HepG2 (cell line): ENCODE data around the gene VGLL4. TPM values are rescaled to one million over a fixed set of nuclear protein-coding genes. Genes with fewer than 3 reads are reported as not detected.

Source experiments
- CBX1 ChIP-seq: IDR thresholded peaks from one replicate; pipeline ENCODE4 v1.6.1; 2016; ENCODE audit warnings: antibody characterized with exemption, low read depth
- ELF1 ChIP-seq: sonication (generic); formaldehyde crosslinking; IDR thresholded peaks from 2 replicates; pipeline ENCODE4 v1.4.0; 2020; ENCODE audit warnings: missing genetic modification reagents
- JUN ChIP-seq: sonication (generic); formaldehyde crosslinking; IDR thresholded peaks from 2 replicates; pipeline ENCODE4 v1.4.0; 2020; ENCODE audit warnings: mild to moderate bottlenecking, missing genetic modification reagents
- NR2F2 ChIP-seq: IDR thresholded peaks from 2 replicates; pipeline ENCODE4 v1.6.1; 2012; ENCODE audit warnings: low read depth, inconsistent platforms, borderline replicate concordance
- REL ChIP-seq: sonication (generic); formaldehyde crosslinking; conservative IDR thresholded peaks from 2 replicates; pipeline ENCODE4 v1.8.0; 2022; ENCODE audit warnings: mild to moderate bottlenecking, missing genetic modification reagents, moderate library complexity
- SIN3B ChIP-seq: fragments of 150-350 bp; IDR thresholded peaks from 2 replicates; pipeline ENCODE4 v1.6.1; 2014; ENCODE audit warnings: low read length
- SMAD9 ChIP-seq: sonication (generic); formaldehyde crosslinking; IDR thresholded peaks from 2 replicates; pipeline ENCODE4 v1.5.1; 2020; ENCODE audit warnings: mild to moderate bottlenecking, missing genetic modification reagents
- ZNF232 ChIP-seq: sonication (generic); formaldehyde crosslinking; IDR thresholded peaks from 2 replicates; pipeline ENCODE4 v1.4.0; 2020; ENCODE audit warnings: missing genetic modification reagents, borderline replicate concordance
- ZNF263 ChIP-seq: sonication (generic); formaldehyde crosslinking; IDR thresholded peaks from 2 replicates; pipeline ENCODE4 v1.4.0; 2020; ENCODE audit warnings: missing genetic modification reagents
- ZNF543 ChIP-seq: sonication (generic); formaldehyde crosslinking; IDR thresholded peaks from 2 replicates; pipeline ENCODE4 v1.4.0; 2020; ENCODE audit warnings: mild to moderate bottlenecking, missing genetic modification reagents
- ZNF564 ChIP-seq: sonication (generic); formaldehyde crosslinking; IDR thresholded peaks from 2 replicates; pipeline ENCODE4 v1.8.1; 2023; ENCODE audit warnings: mild to moderate bottlenecking, missing genetic modification reagents
- ZNF580 ChIP-seq: IDR thresholded peaks from 2 replicates; pipeline ENCODE4 v1.6.1; 2016; ENCODE audit warnings: low read depth, borderline replicate concordance
- ZNF770 ChIP-seq: sonication (generic); formaldehyde crosslinking; IDR thresholded peaks from 2 replicates; pipeline ENCODE4 v1.5.0; 2020; ENCODE audit warnings: mild to moderate bottlenecking, missing genetic modification reagents
- polyA plus RNA-seq, 8 experiments: library from polyadenylated mRNA; depleted of rRNA in 3 of 8; stranded (reverse) in 7 of 8; unstranded in 1 of 8; fragments of >200 nt; fragmentation: Illumina TruSeq in 4 of 8; extraction: Trizol in 4 of 8; gene quantifications; 2 replicates each; pipeline versions ENCODE4 v1.2.1 to v1.2.3, GENCODE V29; 2011 to 2016; ENCODE audit warnings: low read depth in 4 of 8, missing spikeins in 1 of 8, mixed read lengths in 1 of 8; ENCODE audit not compliant: insufficient read depth in 1 of 8
- total RNA-seq, 5 experiments: library from RNA; depleted of rRNA; stranded (reverse); fragments of >200 nt; fragmentation: Illumina TruSeq; extraction: Trizol; gene quantifications; 2 replicates each; pipeline ENCODE4 v1.2.3, GENCODE V29; 2016; ENCODE audit warnings: low read depth in 1 of 5
- TF ChIP-seq, protein P1 (sequence below): fragments of 450-650 bp; IDR thresholded peaks from 2 replicates; pipeline ENCODE4 v1.6.1; 2017
- TF ChIP-seq, protein P2 (sequence below): sonication (generic); formaldehyde crosslinking; conservative IDR thresholded peaks from 2 replicates; pipeline ENCODE4 v1.8.0; 2022; ENCODE audit warnings: low read depth, missing genetic modification reagents
- TF ChIP-seq, protein P3 (sequence below): sonication (generic); formaldehyde crosslinking; IDR thresholded peaks from 2 replicates; pipeline ENCODE4 v1.4.0; 2020; ENCODE audit warnings: missing genetic modification reagents, borderline replicate concordance
- TF ChIP-seq, protein P4 (sequence below): sonication (generic); formaldehyde crosslinking; IDR thresholded peaks from 2 replicates; pipeline ENCODE4 v1.4.0; 2020; ENCODE audit warnings: low read depth, mild to moderate bottlenecking, missing genetic modification reagents
- TF ChIP-seq, protein P5 (sequence below): sonication (generic); formaldehyde crosslinking; IDR thresholded peaks from 2 replicates; pipeline ENCODE4 v1.4.0; 2020; ENCODE audit warnings: missing genetic modification reagents

Gene VGLL4
- total and polyA plus RNA-seq, 2 of the 13 experiments (the other 11 are each of a cell fraction or from before 2014, with no cell fraction given), result 23.2 to 39.0 TPM

- TF ChIP-seq, protein P1, sequence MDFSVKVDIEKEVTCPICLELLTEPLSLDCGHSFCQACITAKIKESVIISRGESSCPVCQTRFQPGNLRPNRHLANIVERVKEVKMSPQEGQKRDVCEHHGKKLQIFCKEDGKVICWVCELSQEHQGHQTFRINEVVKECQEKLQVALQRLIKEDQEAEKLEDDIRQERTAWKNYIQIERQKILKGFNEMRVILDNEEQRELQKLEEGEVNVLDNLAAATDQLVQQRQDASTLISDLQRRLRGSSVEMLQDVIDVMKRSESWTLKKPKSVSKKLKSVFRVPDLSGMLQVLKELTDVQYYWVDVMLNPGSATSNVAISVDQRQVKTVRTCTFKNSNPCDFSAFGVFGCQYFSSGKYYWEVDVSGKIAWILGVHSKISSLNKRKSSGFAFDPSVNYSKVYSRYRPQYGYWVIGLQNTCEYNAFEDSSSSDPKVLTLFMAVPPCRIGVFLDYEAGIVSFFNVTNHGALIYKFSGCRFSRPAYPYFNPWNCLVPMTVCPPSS, result no peak
- TF ChIP-seq REL (CRISPR knock-in tag) (no peak), SIN3B (no peak), SMAD9 (CRISPR knock-in tag) (no peak), ZNF263 (CRISPR knock-in tag) (0 out of 2 replicates have a peak, but pooled peaks have one; percentile 28), CBX1 (peak; percentile 43), JUN (0 out of 2 replicates have a peak, but pooled peaks have one; percentile 59), ZNF580 (no peak), ZNF232 (CRISPR knock-in tag) (no peak), NR2F2 (no peak), ELF1 (peak; percentile 48; the same call in 1 of the 2 replicates), ZNF564 (CRISPR knock-in tag) (no peak), ZNF770 (CRISPR knock-in tag) (no peak), ZNF543 (CRISPR knock-in tag) (peak; percentile 32; the same call in 1 of the 2 replicates)
- TF ChIP-seq, protein P2, sequence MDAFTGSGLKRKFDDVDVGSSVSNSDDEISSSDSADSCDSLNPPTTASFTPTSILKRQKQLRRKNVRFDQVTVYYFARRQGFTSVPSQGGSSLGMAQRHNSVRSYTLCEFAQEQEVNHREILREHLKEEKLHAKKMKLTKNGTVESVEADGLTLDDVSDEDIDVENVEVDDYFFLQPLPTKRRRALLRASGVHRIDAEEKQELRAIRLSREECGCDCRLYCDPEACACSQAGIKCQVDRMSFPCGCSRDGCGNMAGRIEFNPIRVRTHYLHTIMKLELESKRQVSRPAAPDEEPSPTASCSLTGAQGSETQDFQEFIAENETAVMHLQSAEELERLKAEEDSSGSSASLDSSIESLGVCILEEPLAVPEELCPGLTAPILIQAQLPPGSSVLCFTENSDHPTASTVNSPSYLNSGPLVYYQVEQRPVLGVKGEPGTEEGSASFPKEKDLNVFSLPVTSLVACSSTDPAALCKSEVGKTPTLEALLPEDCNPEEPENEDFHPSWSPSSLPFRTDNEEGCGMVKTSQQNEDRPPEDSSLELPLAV (CRISPR knock-in tag), result no peak
- TF ChIP-seq, protein P3, sequence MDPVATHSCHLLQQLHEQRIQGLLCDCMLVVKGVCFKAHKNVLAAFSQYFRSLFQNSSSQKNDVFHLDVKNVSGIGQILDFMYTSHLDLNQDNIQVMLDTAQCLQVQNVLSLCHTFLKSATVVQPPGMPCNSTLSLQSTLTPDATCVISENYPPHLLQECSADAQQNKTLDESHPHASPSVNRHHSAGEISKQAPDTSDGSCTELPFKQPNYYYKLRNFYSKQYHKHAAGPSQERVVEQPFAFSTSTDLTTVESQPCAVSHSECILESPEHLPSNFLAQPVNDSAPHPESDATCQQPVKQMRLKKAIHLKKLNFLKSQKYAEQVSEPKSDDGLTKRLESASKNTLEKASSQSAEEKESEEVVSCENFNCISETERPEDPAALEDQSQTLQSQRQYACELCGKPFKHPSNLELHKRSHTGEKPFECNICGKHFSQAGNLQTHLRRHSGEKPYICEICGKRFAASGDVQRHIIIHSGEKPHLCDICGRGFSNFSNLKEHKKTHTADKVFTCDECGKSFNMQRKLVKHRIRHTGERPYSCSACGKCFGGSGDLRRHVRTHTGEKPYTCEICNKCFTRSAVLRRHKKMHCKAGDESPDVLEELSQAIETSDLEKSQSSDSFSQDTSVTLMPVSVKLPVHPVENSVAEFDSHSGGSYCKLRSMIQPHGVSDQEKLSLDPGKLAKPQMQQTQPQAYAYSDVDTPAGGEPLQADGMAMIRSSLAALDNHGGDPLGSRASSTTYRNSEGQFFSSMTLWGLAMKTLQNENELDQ (CRISPR knock-in tag), result no peak
- TF ChIP-seq, protein P4, sequence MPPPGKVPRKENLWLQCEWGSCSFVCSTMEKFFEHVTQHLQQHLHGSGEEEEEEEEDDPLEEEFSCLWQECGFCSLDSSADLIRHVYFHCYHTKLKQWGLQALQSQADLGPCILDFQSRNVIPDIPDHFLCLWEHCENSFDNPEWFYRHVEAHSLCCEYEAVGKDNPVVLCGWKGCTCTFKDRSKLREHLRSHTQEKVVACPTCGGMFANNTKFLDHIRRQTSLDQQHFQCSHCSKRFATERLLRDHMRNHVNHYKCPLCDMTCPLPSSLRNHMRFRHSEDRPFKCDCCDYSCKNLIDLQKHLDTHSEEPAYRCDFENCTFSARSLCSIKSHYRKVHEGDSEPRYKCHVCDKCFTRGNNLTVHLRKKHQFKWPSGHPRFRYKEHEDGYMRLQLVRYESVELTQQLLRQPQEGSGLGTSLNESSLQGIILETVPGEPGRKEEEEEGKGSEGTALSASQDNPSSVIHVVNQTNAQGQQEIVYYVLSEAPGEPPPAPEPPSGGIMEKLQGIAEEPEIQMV (CRISPR knock-in tag), result peak; percentile 87; the same call in 1 of the 2 replicates
- TF ChIP-seq, protein P5, sequence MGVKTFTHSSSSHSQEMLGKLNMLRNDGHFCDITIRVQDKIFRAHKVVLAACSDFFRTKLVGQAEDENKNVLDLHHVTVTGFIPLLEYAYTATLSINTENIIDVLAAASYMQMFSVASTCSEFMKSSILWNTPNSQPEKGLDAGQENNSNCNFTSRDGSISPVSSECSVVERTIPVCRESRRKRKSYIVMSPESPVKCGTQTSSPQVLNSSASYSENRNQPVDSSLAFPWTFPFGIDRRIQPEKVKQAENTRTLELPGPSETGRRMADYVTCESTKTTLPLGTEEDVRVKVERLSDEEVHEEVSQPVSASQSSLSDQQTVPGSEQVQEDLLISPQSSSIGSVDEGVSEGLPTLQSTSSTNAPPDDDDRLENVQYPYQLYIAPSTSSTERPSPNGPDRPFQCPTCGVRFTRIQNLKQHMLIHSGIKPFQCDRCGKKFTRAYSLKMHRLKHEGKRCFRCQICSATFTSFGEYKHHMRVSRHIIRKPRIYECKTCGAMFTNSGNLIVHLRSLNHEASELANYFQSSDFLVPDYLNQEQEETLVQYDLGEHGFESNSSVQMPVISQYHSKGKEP (CRISPR knock-in tag), result no peak
Observed at GRCh38 chr3:11536132-11536935, 107.4 kb downstream of the VGLL4 start (continued).
